HG03108 (cell line): ENCODE data around the gene WNT7B.

Experiments used
- ATAC-seq: cut with Tn5 transposase; IDR thresholded peaks from one replicate; pipeline ENCODE4 v1.9.1; 2021; ENCODE audit warnings: moderate library complexity; ENCODE audit not compliant: unreplicated experiment

The WNT7B gene

GRCh38 chr22:45974498-45974897 is 2.5 kb downstream of the WNT7B start:
- no peak for ATAC-seq

DNA sequence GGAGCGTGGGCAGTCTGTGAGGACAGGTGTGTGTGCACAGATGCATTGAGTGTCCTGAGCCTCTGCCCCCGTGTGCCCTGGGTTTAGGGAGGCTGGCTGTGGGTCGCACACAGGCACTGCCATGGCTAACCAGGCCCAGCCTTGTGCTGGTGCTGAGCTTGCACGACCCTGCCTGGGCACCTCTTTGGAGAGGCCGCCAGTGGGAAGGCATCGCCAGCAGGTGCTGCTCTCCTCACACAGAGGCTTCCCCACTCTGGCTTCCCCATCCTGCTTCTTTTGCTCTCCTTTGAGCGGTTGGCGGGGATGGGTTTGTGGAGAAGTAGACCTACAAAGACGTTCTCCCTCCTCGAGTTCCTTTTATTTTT is 4.1 kb downstream of the WNT7B start:
- no peak for ATAC-seq

GRCh38 chr22:45972091-45972888 is 4.7 kb downstream of the WNT7B start:
- no peak for ATAC-seq

GRCh38 chr22:45971408-45972028 is 5.4 kb downstream of the WNT7B start:
- ATAC-seq: no peak

DNA sequence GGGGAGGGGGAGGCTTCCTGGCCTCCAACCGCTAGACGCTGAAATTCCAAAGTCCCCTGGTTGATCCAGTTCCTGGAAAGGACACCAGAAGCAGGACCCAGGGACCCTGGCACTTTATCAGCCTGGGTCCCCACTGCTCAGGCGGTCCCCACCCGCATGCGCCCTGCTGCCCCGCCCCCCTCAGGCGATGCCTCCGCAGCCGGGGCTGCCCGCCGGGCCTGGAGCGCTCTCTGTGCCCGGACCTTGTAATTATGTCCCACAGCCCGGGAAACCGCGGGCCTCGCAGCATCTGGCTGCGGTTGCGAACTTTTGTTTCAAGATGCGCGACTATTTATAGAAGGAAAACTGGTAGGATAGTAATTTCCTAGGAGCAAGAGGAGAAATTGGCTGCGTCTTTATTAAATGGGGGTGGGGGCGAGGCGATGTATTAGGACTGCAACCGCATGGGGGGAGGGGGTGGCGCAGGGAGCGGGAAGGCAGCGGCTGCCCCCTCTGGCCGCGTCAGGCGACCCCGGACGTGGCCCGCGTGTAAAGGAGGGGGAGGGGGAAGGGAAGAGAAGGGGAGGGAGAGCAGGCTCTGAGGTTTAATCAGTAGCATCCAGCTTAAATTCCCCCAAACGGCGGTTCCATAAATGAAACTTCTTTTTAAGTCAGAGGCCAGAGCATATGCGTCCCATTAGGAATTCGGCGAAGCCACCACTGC is 6.1 kb downstream of the WNT7B start:
- no peak for ATAC-seq

- no peak for ATAC-seq
These were observed 7.0 kb downstream of the WNT7B start for GRCh38 chr22:45969801-45970470.

DNA sequence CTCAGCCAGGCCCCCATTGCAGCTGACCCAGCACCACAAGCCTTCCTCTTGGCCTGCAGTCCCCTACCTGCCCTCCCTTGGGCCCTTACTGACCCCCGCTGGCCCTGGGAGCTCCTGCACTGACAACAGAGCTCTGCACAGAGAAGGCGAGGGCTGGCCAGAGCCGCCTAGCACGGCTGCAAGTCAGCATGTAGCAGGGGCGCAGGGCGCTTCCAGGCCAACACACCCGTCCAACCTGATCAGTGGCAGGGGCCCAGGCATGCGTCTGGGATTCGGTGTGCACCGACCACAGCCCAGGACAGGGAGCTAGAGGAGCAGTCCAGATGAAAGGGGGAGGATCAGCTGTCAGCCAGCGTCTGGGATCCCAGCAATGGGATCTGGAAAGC is 7.6 kb downstream of the WNT7B start:
- no peak for ATAC-seq

DNA sequence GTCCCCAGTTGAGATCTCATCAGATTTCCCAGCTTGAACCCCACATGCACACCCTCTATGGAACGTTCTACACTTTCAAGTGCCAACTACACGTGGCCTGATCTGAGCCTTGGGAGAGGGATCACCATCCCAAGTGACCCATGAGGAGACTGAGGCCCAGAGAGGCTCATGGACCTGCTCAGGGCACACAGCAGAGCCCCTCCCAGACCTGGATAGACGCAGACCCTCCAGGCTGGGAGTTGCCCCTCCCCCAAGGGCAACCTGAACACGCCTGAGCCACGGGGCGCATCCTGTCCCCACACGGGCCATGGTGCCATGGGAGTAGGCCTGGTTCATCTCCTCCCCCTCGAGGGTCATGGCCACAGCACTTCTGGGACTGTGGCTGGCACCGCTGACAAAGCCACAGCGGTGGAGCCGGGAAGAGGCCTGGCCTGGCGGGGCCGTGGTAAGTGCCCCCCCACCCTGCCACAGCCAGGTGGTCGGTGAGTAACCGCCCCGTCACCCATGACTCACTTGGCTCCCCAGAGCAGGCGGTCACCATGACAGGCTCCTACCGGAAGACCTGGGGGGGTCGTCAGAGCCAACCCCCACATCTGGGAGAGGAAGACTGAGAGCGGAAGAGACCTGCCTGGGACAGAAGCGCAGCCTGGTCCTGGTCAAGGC is 8.1 kb downstream of the WNT7B start:
- no peak for ATAC-seq

- no peak for ATAC-seq
These were observed 8.8 kb downstream of the WNT7B start for GRCh38 chr22:45968003-45968650.

GRCh38 chr22:45966895-45967365 is 10.0 kb downstream of the WNT7B start:
- ATAC-seq: no peak

- no peak for ATAC-seq
These were observed 10.6 kb downstream of the WNT7B start for GRCh38 chr22:45966320-45966894.

GRCh38 chr22:45965563-45965962 is 11.4 kb downstream of the WNT7B start:
- ATAC-seq: no peak

DNA sequence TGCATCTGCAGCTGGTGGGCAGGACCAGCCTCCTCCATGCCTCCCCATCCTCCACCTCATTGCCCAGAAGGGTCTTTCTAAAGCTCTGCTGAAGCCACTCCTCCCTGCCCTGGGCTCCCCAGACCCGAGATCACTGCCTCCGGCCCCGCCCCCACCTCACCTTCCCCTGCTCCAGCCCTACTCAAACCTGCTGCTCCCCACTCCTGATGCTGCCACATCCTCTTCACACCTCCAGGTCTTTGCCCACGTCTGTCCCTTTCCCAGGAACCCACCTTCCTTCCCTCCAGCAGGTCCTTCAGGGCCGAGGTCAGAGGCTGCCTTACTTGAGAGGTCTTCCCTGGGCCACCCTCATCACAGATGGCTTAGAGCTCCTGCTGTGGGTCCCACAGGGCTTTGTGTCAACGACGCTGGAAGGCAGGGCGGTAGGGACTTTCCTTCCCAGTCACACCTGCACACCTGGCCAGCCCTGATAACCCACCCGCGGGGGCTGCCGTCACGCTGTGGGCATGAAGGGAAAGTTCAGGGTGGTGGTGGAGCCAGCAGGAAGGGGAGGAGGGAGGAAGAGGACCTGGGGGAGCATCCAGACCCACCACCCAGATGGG is 11.9 kb downstream of the WNT7B start:
- no peak for ATAC-seq

DNA sequence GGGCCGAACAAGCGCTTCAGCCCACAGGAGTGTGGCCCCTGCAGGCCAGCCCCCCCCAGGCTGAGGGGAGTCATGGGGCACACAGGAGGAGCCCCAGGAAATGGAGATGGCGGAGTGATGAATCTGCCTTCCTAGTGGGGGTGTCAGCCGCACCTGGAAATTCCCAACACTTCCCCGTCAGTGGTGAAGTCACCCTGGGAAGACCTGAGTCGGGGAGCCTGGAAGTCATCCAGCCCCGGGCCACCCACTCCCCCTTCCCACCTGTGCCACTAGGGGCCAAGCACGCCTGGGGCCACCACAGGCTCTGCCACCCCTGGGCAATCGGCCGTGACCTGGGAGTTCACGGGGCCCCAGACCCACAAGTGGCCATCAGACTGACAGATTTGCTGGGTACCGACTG is 12.6 kb downstream of the WNT7B start:
- no peak for ATAC-seq

GRCh38 chr22:45963821-45964220 is 13.1 kb downstream of the WNT7B start:
- ATAC-seq: no peak

- ATAC-seq: no peak
These were observed 14.1 kb downstream of the WNT7B start for GRCh38 chr22:45962756-45963324.

DNA sequence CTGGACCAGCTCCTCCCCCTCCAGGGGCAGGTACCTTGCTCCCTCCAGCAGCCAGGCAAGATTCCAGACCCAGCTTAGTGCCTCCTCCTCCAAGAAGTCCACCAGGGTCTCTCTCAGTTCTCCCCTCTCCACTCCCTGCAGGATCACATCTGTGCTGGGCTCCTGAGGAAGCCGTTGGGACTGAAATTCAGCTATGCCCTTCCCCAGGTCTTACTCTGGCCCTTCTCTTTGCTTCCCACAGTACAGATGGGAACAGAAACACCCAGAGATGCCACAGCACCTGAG is 14.6 kb downstream of the WNT7B start:
- ATAC-seq: no peak

GRCh38 chr22:45961679-45962433 is 15.1 kb downstream of the WNT7B start:
- ATAC-seq: no peak
